Pancreas (tissue), 8 donors: ENCODE results near the gene IER5. TPM values are rescaled to one million over a fixed set of nuclear protein-coding genes. Genes with fewer than 3 reads are reported as not detected.

Source experiments
- polyA plus RNA-seq, 2 donors: library from polyadenylated mRNA; stranded (reverse); fragments of 200-250 nt; gene quantifications; one replicate each; pipeline ENCODE4 v1.2.3, GENCODE V29; 2013
- total RNA-seq, 6 donors: library from RNA; stranded (reverse); fragmentation: NEBNext Ultra II Directional in 4 of 6; extraction: Animal tissue kit (Norgen Biotek cat#: 25700) in 4 of 6; gene quantifications; one replicate each; pipeline versions ENCODE4 v1.2.1 to v1.2.4, GENCODE V29; 2021 to 2023
- donor health status: healthy with polysubstance abuse.
- donor health status: DM: no; HTN: no; CAD: no; lungs with moderate emphysema.
- donor health status: DM: no; HTN: no; CAD: no.
- donor health status: Bipolar disorder and iron deficiency.
- donor health status: DM: yes; HTN: yes; CAD: no.
- donor health status: DM: no; HTN: no; CAD: no.
- donor health status: DM: no; HTN: no; CAD: no.
- donor health status: DM: yes; HTN: yes; CAD: no.

Gene IER5
- total and polyA plus RNA-seq, 8 donors, result 2.3 to 6.8 (median 3.3) TPM

Other genes starting within 250 kb of the IER5 start
- 1 to 10 TPM in 3 of 6 donors, under 1 TPM in 3; 0.32 to 1.7 (median 1.0) TPM for gene KIAA1614, start 175.8 kb upstream of the IER5 start, total RNA-seq
- gene KIAA1614, start 175.8 kb upstream of the IER5 start, polyA plus RNA-seq, result 1 to 10 TPM; 2.4 to 3.3 TPM
- 10 to 100 TPM in 1 of 6 donors, 1 to 10 TPM in 5; 3.1 to 11.0 (median 4.4) TPM for gene STX6, start 65.8 kb upstream of the IER5 start, total RNA-seq
- gene STX6, start 65.8 kb upstream of the IER5 start, polyA plus RNA-seq, result 1 to 10 TPM; 3.3 to 3.9 TPM
- gene MR1, start 54.7 kb upstream of the IER5 start, total RNA-seq, result 10 to 100 TPM in 1 of 6 donors, 1 to 10 TPM in 5; 2.7 to 11.3 (median 3.9) TPM
- gene MR1, start 54.7 kb upstream of the IER5 start, polyA plus RNA-seq, result 1 to 10 TPM; 1.1 to 2.5 TPM